ENCODE measurements around the gene FAXC. TPM values are rescaled to one million over a fixed set of nuclear protein-coding genes. Genes with fewer than 3 reads are reported as not detected.

The FAXC gene
- total RNA-seq, 1 donor from 2014 or later = 2.2 TPM

GRCh38 chr6:99334526-99335127 lies 14.8 kb downstream of the FAXC start:
- Mint-ChIP-seq H3K36me3 (ENCODE audit: low read depth, unreplicated experiment) (no peaks in the 10 kb centered on the region), H3K4me3 (ENCODE audit: unreplicated experiment) (no peak overlapping the region), H3K27ac (ENCODE audit: unreplicated experiment) (no peak overlapping the region), H3K27me3 (ENCODE audit: unreplicated experiment) (no peaks in the 10 kb centered on the region), H3K9me3 (ENCODE audit: unreplicated experiment) (no peaks in the 10 kb centered on the region), H3K4me1 (ENCODE audit: unreplicated experiment) (peaks cover 5% of the 10 kb centered on the region)
- TF ChIP-seq CTCF (IDR thresholded peaks at IDR 0.05; ENCODE audit: unreplicated experiment) = no peak
- DNase-seq (ENCODE audit: low spot score) = peak; percentile 21

GRCh38 chr6:99333068-99333467 lies 16.4 kb downstream of the FAXC start:
- Mint-ChIP-seq H3K4me3 (ENCODE audit: unreplicated experiment) (no peak overlapping the region), H3K4me1 (ENCODE audit: unreplicated experiment) (peaks cover 5% of the 10 kb centered on the region), H3K36me3 (ENCODE audit: low read depth, unreplicated experiment) (no peaks in the 10 kb centered on the region), H3K27me3 (ENCODE audit: unreplicated experiment) (no peaks in the 10 kb centered on the region), H3K9me3 (ENCODE audit: unreplicated experiment) (no peaks in the 10 kb centered on the region), H3K27ac (ENCODE audit: unreplicated experiment) (no peak overlapping the region)
- TF ChIP-seq CTCF (IDR thresholded peaks at IDR 0.05; ENCODE audit: unreplicated experiment) = no peak
- DNase-seq (ENCODE audit: low spot score) = no peak

GRCh38 chr6:99331531-99331930 lies 17.9 kb downstream of the FAXC start:
- TF ChIP-seq CTCF (IDR thresholded peaks at IDR 0.05; ENCODE audit: unreplicated experiment) = no peak
- no peaks in the 10 kb centered on the region for H3K36me3 Mint-ChIP-seq (ENCODE audit: low read depth, unreplicated experiment)
- no peak overlapping the region for H3K27ac Mint-ChIP-seq (ENCODE audit: unreplicated experiment)
- no peaks in the 10 kb centered on the region for H3K9me3 Mint-ChIP-seq (ENCODE audit: unreplicated experiment)
- H3K27me3 Mint-ChIP-seq (ENCODE audit: unreplicated experiment) = no peaks in the 10 kb centered on the region
- DNase-seq (ENCODE audit: low spot score) = no peak
- no peak overlapping the region for H3K4me3 Mint-ChIP-seq (ENCODE audit: unreplicated experiment)
- peaks cover 5% of the 10 kb centered on the region for H3K4me1 Mint-ChIP-seq (ENCODE audit: unreplicated experiment)

GRCh38 chr6:99330159-99330558 lies 19.3 kb downstream of the FAXC start:
- Mint-ChIP-seq H3K4me3 (ENCODE audit: unreplicated experiment) (no peak overlapping the region), H3K27ac (ENCODE audit: unreplicated experiment) (no peak overlapping the region), H3K4me1 (ENCODE audit: unreplicated experiment) (peaks cover 5% of the 10 kb centered on the region), H3K36me3 (ENCODE audit: low read depth, unreplicated experiment) (no peaks in the 10 kb centered on the region), H3K27me3 (ENCODE audit: unreplicated experiment) (no peaks in the 10 kb centered on the region), H3K9me3 (ENCODE audit: unreplicated experiment) (no peaks in the 10 kb centered on the region)
- DNase-seq (ENCODE audit: low spot score) = peak; percentile 54
- TF ChIP-seq CTCF (IDR thresholded peaks at IDR 0.05; ENCODE audit: unreplicated experiment) = peak; percentile 72

GRCh38 chr6:99324996-99325395 lies 24.5 kb downstream of the FAXC start:
- no peak overlapping the region for H3K4me3 Mint-ChIP-seq (ENCODE audit: unreplicated experiment)
- H3K9me3 Mint-ChIP-seq (ENCODE audit: unreplicated experiment) = no peaks in the 10 kb centered on the region
- no peaks in the 10 kb centered on the region for H3K27me3 Mint-ChIP-seq (ENCODE audit: unreplicated experiment)

More at GRCh38 chr6:99324996-99325395, 24.5 kb downstream of the FAXC start:
- H3K36me3 Mint-ChIP-seq (ENCODE audit: low read depth, unreplicated experiment) = no peaks in the 10 kb centered on the region
- no peak for DNase-seq (ENCODE audit: low spot score)
- no peaks in the 10 kb centered on the region for H3K4me1 Mint-ChIP-seq (ENCODE audit: unreplicated experiment)
- peak; percentile 47 for TF ChIP-seq CTCF (IDR thresholded peaks at IDR 0.05; ENCODE audit: unreplicated experiment)
- no peak overlapping the region for H3K27ac Mint-ChIP-seq (ENCODE audit: unreplicated experiment)
